HG03558 (cell line): ENCODE measurements around the gene GPS1.
A peak's percentile ranks its signal among the peaks of the same experiment; 100 is the strongest.
"Not testable (repeated sequence)": the region's sequence is repeated elsewhere in the genome, so short reads cannot be mapped to it uniquely, and the experiment has no call there.

ENCODE experiments used
- ATAC-seq: cut with Tn5 transposase; IDR thresholded peaks from one replicate; pipeline ENCODE4 v1.9.1; 2021; ENCODE audit warnings: moderate number of reproducible peaks; ENCODE audit not compliant: unreplicated experiment; ENCODE audit errors: extremely low read depth

GPS1 gene

DNA sequence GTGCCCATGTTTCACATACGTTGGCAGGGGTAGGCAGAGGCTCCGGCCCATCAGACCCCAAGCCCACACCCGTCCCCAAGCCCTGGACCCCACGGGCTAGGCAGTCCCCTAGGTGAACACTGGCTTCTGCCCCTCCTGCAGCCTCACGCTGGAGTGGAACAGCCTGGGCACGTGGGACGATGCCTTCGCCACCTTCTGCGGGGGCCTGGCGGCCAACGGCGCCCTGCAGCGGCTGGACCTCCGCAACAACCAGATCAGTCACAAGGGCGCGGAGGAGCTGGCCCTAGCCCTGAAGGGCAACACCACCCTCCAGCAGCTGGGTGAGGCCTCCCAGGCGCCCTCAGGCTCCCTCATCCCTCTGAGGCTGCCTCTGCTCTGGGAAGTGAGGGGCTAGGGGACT, 26.8 kb upstream of the GPS1 start:
- ATAC-seq: no peak

DNA sequence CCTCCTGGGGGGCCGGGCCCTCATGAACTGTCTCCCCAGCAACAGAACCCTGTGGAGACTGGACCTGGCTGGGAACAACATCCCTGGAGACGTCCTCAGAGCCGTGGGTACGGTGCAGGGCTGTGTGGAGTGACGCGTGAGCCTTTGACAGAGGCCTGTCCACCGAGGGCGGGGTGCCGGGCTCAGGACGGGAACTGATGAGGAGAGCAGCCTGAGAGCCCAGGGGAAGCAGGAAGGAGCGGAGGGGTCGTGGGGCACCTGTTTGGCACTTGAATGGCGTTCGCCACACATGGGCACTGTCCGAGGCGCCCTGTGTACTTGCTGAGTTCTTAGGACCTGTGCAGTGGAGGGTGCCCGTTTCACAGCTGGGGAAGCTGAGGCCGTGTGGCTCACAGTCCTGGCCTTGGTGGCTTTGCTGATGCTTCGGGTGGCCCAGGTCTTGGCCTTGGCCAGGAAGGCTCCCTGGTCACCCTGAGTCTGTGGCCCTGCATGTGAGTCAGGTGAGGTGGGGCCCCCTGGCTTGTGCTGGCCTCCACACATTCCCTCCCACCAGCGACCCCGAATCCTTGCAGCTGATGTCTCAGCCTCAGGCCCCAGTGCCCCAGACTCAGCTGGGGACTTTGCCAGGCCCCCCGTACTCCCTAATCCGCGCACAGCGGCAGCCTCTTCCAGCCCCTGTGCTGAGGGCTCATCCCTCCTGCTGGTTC, 26.1 kb upstream of the GPS1 start:
- no peak for ATAC-seq

DNA sequence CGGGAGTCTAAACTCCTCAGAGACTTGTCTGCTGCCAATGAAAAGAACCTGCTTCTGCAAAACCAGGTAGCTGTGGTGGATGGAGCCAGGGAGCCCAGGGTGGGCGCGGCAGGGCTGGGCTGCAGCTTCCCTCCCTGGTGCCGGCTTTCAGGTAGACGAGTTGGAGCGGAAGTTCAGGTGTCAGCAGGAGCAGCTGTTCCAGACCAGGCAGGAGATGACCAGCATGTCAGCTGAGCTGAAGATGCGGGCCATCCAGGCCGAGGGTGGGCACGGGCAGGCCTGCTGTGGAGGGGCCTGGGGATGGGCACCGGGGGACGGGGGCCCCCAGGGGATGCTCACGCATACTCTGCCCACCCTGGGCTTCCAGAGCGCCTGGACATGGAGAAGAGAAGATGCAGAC, 23.5 kb upstream of the GPS1 start:
- ATAC-seq: no peak

DNA sequence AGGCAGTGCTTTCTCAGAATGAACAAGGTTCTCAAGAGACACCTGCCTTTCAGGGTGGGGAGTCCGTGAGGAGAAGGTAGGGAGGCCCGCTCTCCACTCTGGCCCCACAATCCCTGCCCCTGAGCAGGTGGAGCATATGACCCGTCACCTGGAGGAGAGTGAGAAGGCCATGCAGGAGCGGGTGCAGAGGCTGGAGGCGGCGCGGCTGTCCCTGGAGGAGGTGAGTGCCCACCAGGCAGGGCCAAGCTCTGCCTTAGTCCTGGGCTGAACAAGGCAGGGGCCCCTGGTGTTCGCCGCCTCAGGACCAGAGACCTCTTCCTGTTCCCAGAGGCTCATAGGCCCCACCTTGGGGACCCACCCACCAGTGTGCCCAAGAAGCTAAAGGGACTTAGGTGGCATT, 22.7 kb upstream of the GPS1 start:
- ATAC-seq: no peak

DNA sequence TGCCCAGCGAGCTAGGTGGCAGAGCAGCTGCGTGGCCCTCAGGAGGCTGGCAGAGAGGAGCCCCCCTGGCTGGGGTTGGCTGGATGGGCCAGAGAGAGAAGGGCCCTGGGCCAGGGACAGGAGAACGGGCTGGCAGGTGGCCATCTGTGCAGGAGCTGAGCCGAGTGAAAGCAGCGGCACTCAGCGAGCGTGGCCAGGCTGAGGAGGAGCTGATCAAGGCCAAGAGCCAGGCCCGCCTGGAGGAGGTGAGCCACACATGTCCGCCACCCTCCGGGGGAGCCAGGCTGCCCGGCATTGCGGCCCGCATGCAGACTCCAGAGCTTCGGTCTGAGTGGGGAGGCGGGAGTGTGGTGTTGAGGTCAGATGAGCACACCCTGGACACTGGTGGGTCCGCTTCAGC, 22.3 kb upstream of the GPS1 start:
- ATAC-seq: no peak

DNA sequence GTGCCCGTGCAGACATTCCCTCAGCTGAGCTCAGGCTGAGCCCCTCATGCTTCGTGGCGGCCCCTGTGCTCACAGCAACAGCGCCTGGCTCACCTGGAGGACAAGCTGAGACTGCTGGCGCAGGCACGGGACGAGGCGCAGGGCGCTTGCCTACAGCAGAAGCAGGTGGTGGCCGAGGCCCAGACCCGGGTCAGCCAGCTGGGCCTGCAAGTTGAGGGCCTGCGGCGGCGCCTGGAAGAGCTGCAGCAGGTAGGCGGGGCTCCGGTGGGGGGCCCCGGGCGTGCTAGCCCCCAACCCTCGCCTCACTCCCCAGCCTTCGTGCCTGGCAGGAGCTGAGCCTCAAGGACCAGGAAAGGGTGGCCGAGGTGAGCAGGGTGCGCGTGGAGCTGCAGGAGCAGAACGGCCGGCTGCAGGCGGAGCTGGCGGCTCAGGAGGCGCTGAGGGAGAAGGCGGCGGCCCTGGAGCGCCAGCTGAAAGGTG, 21.7 kb upstream of the GPS1 start:
- no peak for ATAC-seq

DNA sequence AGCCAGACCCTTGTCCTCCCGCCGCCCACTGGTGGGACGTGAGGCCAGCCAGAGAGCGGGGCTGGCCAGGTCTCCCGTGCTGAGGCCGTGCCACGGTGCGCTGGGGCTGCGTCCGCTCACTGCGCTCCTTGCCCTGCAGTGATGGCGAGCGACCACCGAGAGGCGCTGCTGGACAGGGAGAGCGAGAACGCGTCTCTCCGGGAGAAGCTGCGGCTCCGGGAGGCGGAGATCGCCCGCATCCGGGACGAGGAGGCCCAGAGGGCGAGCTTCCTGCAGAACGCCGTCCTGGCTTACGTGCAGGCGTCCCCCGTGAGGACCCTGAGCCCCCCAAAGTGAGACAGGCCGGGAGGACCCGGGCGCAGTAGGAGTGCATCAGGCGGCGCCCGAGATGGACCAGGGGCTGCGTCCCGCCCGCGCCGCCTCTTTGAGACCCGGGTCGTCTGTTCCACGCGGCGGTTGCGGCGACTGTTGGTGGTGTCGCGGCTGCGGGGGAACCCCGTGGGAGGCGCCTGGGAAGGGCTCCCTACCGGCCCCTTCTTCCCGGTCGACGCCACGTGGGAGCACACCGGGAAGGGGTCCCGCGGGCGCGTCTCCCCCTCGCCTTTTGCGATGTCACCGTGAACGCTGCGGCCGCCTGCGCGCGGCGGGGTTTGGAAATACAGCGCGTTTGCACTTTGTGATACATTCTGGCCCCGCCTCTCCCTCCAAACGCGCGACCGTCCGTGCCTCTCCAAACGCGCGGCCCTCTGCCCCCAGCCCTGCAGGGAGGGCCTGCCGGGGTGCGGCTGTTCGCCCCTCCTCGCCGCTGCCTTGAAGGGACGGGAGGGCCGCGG, 21.0 kb upstream of the GPS1 start:
- no peak for ATAC-seq

DNA sequence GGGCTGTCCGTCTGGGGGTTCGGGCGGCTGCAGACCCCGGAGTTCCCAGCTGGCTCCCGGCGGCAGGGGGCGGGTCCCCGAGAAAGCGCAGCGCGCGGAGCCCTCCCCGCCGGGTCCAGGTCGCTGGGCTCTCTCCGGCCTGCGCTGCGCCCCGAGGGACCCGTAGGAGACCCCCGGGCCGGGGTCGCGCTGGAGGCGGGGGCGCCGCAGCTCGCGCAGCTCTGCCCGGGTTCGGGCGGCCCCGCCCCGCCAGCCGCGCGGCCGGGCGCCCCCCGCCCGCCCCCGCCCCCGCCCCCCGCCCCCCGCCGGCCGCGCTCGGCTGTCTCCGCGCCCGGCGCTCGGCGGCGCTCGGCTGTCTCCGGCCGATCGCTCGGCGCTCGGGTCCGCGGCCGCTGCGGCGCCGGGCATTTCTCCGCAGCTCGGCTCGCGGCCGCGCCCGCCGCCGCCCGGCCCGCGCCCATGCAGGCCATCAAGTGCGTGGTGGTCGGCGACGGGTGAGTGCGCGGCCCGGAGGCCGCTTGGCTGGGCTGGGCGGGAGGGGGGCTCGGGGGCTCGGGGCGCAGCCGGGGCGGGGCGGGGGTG, 20.3 kb upstream of the GPS1 start, which contains the start of gene RAC3:
Gene RAC3 (plus strand): TSS at position 376 of the 582 bp plus-strand sequence. CDS start 84 bp downstream, at position 460.
- ATAC-seq: no peak

DNA sequence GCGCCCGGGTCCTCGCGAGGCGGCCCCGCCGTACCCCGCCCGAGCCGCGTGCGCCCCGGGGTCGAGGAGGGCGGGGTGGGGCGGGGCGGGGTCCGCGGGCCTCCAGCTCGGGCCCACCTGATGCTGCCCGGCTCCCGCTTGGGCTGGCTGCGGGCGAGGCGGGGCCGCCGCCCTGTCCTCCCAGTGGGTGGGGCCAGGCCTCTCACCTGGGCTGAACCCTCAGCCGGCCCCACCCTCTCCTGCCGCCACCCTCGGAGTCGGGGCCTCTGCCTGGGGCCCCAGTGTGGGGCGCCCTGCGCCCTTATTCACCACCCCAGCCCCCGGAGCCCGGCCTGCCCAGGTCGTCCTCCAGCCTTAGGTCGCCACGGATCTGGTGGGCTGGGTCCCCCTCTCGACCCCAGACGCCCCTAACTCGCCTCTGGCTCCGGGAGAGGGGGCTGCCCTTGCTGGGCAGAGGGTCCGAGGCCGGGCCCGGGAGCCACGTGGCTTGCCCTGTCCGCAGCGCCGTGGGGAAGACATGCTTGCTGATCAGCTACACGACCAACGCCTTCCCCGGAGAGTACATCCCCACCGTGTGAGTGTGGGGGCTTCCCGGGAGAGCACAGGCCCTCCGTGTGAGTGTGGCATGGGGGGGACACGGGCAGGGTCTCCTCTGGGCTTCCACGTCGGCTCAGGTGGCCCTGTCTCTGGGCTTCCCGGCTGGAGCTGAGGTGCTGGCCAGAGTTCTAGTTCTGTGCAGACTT, 19.6 kb upstream of the GPS1 start:
- no peak for ATAC-seq

DNA sequence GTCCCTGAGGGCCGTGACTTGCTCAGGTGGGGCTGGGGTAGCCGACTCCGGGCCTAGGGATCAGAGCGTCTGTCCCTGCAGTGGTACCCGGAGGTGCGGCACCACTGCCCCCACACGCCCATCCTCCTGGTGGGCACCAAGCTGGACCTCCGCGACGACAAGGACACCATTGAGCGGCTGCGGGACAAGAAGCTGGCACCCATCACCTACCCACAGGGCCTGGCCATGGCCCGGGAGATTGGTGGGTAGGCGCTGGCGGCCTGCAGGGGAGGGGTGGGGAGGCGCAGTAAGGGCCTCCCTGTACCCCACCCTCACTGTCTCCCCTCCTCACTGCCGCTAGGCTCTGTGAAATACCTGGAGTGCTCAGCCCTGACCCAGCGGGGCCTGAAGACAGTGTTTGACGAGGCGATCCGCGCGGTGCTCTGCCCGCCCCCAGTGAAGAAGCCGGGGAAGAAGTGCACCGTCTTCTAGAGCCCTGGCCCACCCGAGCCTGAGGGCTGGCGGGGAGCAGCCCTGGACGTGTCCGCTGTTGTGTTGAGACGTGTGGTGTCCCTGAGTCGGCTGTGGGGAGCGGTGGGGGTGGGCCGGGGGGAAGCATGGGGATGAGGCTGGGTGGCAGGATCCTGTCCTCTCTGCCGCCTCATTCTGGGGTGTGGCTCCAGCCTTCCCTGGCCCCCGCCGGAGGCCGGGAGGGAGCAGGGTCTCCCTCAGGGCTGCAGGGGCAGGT, 18.2 kb upstream of the GPS1 start:
- ATAC-seq: no peak

DNA sequence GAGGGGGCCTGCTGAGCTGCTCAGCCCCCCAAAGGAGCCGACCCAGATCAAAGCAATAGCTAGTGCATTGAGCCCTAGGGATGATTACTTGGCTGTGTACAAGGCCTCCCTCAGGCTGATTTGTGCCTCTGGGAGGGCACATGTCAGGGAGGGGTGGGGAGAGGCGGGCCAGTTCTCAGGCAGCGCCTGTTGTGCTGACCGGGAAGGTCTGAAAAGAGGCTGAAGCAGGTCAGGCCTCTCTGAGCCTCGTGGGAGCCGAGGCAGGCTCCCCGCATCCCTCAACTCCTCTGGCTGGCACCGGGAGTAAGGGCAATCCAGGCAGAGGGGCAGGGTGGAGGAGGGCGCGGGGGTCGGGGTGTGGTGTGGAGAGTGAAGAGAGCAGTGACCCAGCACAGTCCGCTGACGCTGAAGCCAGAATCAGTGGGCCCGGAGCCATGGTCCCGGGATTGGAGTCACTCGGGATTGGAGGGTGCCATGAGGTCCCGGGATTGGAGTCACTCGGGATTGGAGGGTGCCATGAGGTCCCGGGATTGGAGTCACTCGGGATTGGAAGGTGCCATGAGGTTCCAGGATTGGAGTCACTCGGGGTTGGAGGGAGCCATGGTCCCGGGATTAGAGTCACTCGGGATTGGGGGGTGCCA, 17.2 kb upstream of the GPS1 start:
- ATAC-seq: no peak

DNA sequence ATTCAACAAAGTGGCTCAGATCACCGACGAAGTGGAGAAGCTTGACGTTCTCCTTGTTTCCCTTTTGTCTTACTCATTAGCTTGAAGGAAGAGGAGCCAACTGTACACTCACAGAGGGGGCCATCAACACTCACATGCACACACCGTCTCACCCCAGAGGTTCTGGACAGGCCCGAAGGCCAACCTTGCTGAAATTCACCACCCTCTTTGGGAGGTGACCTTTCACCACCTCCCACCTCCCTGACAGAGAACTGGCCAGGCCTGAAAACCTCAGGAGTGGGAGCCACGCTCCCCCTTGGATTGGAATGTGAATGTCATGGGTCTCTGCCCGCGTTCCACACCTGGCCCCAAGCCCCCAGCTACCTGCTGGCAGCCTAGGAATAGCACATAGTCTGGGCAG, 16.2 kb upstream of the GPS1 start:
- ATAC-seq: no peak

DNA sequence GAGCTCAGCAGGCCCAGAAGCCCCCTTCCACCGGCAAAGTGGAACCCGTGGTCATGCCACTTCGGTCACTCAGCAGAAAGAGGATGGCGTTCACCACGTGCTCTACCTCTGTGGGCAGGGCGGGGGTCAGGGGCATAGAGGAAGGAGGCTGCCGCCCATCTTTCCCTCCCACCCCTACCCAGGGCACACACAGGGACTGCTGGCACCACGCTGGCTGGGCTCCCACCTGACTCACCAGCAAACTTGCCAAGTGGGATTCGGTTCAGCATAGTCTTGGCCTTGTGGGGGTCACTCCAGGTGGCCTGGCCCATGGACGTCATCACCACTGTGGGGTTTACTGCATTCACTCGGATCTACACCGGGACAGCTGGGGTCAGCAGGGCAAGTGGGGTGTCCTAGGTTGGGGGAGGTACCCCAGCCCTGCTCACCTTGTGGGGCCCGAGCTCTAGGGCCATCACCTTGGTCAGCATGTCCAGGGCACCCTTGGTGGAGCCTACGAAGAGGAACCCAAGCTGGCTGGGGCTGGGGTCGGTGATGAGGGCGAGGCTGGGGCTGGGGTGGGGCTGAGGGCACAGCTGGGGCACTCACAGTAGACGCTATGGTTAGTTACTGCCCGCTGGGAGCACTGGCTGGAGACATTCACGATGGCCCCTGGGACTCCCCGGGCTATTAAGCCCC, 15.6 kb upstream of the GPS1 start:
- ATAC-seq: no peak

DNA sequence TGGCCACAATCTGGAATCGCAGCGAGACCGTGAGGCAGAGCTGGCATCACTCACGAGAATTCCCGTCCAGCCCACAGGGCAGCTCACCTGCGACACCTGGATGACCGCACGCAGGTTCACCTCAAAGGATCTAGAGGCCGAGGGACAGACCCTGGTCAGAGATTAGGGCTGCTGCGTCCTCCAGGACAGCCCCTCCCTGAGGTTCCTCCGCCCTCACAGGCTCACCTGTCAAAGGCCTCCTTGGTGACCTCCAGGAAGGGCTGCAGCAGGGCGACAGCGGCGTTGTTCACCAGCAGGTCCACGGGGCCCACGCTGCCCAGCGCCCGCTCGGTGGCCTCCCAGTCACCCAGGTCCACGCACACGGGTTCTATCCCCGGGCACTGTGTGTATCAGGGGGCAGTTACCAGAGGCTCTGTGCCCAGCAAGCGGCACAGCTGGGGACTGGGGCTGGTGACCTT, 15.0 kb upstream of the GPS1 start:
- no peak for ATAC-seq

DNA sequence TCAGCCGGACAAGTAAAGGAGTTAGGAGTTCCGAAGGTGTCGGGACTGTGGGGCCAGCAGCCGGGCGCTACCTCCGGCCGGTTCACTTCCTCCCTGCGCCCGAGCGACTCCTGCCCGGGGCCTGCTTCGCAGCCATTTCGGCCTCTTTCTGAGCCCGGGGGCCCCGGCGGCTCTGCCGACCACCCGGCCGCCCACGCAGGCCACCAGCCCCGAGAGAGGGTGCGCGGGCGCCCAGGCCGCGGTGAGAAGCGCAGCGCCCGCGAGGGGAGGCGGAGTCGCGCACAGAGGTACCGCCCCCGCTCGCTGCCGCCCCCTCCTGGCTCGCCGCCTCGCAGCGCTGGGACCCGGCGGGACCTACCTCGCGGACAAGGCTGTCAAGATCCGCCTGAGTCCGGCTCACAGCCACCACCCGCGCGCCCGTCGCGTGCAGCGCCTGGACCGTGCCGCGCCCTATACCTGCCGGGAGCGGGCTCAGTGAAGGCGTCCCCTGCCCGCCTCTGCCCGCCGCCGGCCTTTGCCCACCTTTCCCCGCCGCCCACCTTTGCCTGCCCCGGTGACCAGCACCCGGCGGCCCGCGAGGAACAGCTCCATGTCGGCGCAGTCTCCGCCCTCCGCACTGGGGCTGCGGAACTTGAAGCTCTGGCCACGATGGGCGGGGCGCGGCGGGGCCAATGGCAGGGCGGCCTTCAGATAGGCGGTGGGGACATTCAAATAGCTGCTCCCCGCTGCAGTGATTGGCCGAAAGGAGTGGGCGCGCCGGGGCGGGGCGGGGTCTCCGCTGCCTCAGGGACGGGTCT, 14.4 kb upstream of the GPS1 start, which contains the start of gene DCXR:
Gene DCXR (minus strand): TSS at position 606 of the 797 bp plus-strand sequence. CDS start 15 bp downstream, at position 591.
- peak; percentile 54 for ATAC-seq

DNA sequence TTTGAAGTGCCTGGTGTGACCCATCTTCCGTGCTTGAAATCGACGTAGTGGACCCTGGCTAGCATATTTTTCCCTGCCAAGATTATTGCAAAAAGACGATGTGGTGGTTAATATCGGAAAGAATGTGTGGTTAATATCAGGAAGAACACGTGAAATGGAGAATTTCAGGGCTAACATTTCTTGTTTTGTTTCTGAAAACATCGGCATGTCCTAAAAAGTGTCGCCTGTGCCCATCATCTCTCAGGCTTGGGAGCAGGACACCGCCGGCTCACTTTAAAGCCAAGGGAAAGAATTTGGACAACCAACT, 13.9 kb upstream of the GPS1 start:
- no peak for ATAC-seq

DNA sequence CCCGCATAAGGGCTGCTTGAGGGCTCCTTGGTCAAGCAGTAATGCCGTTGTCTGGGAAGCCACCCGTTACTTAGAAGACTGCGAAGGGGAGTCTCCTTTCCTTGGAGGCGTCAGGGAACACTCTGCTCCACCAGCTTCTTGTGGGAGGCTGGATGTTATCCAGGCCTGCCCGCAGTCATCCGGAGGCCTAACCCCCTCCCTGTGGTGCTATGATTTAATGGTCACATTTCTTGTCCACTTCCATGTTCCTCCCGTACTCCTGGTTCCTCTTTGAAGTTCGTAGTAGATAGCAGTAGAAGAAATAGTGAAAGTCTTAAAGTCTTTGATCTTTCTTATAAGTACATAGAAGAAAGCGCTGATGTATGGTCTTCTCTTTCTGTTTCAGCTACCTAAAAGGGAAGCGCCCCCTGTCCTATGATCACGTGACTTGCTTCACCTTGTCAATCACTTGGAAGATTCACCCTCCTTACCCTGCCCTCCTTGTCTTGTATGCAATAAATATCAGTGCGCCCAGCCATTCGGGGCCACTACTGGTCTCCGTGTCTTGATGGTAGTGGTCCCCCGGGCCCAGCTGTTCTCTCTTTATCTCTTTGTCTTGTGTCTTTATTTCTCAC, 12.8 kb upstream of the GPS1 start:
- ATAC-seq: not testable (repeated sequence)
